Posterior vena cava (tissue), 2 donors: ENCODE results near the gene NLGN2. TPM values are rescaled to one million over a fixed set of nuclear protein-coding genes. Genes with fewer than 3 reads are reported as not detected.
"Not testable (repeated sequence)": the region's sequence is repeated elsewhere in the genome, so short reads cannot be mapped to it uniquely, and the experiment has no call there.

Experiments
- DNase-seq: peaks from one replicate; pipeline ENCODE4 v3.0.0-alpha.2; 2020; ENCODE audit warnings: low spot score
- intact Hi-C, 2 donors: fragments of 100-400 bp; cut with DNase I; formaldehyde crosslinking; loops; one replicate each; pipeline versions ENCODE4 v1.14.1 to v1.14.2; 2022 to 2023
- long read RNA-seq, 2 donors: library from polyadenylated mRNA; unstranded; transcript quantifications; one replicate each; pipeline ENCODE4 v2.0.0, GENCODE V29; 2020 to 2021
- total RNA-seq, 2 donors: library from RNA; stranded (reverse); fragmentation: NEBNext Ultra II Directional; extraction: Animal tissue kit (Norgen Biotek cat#: 25700); gene quantifications; one replicate each; pipeline ENCODE4 v1.2.1, GENCODE V29; 2021
- donor health status: DM: yes; HTN: yes; CAD: no.
- donor health status: DM: yes; HTN: yes; CAD: no.

Gene NLGN2
- total RNA-seq: 10 to 100 TPM; 31.6 to 34.2 TPM
- long read RNA-seq, donor 1, partial matches to known transcripts: 2 of 7 reads
- long read RNA-seq, donor 1, other reads (novel, unspliced or antisense): 5 of 7 reads
- long read RNA-seq, donor 2, partial matches to known transcripts: 0 of 10 reads
- long read RNA-seq, donor 2, other reads (novel, unspliced or antisense): 10 of 10 reads

GRCh38 chr17:7407485-7408251, at the start of gene NLGN2:
Gene NLGN2, plus strand, starts transcription at chr17:7407845. Its CDS starts 411 bp downstream, at chr17:7408256.
- DNase-seq: no peak
- intact Hi-C loops: no loop called here

GRCh38 chr17:7361906-7362305, 45.7 kb upstream of the NLGN2 start:
- no peak for DNase-seq
- intact Hi-C loops: no loop called here

- no peak for DNase-seq
- intact Hi-C loops: no loop called here
These were observed 44.3 kb upstream of the NLGN2 start for GRCh38 chr17:7363311-7363710.

GRCh38 chr17:7365963-7366362, 41.7 kb upstream of the NLGN2 start:
- DNase-seq, intact Hi-C loops: not testable (repeated sequence)

GRCh38 chr17:7367083-7367482, 40.6 kb upstream of the NLGN2 start:
- intact Hi-C loops: no loop called here
- no peak for DNase-seq

GRCh38 chr17:7367918-7368598, 39.6 kb upstream of the NLGN2 start:
- intact Hi-C loops: no loop called here

GRCh38 chr17:7368599-7368994, 39.0 kb upstream of the NLGN2 start:
- DNase-seq, intact Hi-C loops: not testable (repeated sequence)

More at GRCh38 chr17:7367918-7368598, 39.6 kb upstream of the NLGN2 start:
- DNase-seq: no peak

- intact Hi-C loops: no loop called here
- DNase-seq: no peak
These were observed 37.8 kb upstream of the NLGN2 start for GRCh38 chr17:7369825-7370224.

GRCh38 chr17:7370853-7371252, 36.8 kb upstream of the NLGN2 start:
- intact Hi-C loops: no loop called here
- no peak for DNase-seq

GRCh38 chr17:7374353-7374752, 33.3 kb upstream of the NLGN2 start:
- intact Hi-C loops: no loop called here
- DNase-seq: no peak

GRCh38 chr17:7379134-7379533, 28.5 kb upstream of the NLGN2 start:
- no peak for DNase-seq
- intact Hi-C loops: no loop called here

- intact Hi-C loops: no loop called here
- DNase-seq: no peak
These were observed 27.3 kb upstream of the NLGN2 start for GRCh38 chr17:7380321-7380720.

GRCh38 chr17:7380855-7381683, 26.6 kb upstream of the NLGN2 start, which contains the start of gene TNK1:
Gene TNK1, plus strand, starts transcription at chr17:7381089. Its CDS starts 1,838 bp downstream, at chr17:7382927.
- intact Hi-C loops: no loop called here
- DNase-seq: no peak

GRCh38 chr17:7382901-7383300, 24.7 kb upstream of the NLGN2 start:
- intact Hi-C loops: no loop called here
- no peak for DNase-seq

- intact Hi-C loops: no loop called here
- no peak for DNase-seq
These were observed 24.3 kb upstream of the NLGN2 start for GRCh38 chr17:7383371-7383741.

- no peak for DNase-seq
- intact Hi-C loops: no loop called here
These were observed 23.7 kb upstream of the NLGN2 start for GRCh38 chr17:7383742-7384488.

- no peak for DNase-seq
- intact Hi-C loops: no loop called here
These were observed 23.1 kb upstream of the NLGN2 start for GRCh38 chr17:7384489-7385081.

- intact Hi-C loops: loop anchor here in 1 of 2 donors (1.0 kb wide), 1 partner anchor 11 kb away; no protein-coding TSS in a partner anchor
- no peak for DNase-seq
These were observed 18.8 kb upstream of the NLGN2 start for GRCh38 chr17:7388856-7389255.
